ENCODE results near the gene YES1.

DNA sequence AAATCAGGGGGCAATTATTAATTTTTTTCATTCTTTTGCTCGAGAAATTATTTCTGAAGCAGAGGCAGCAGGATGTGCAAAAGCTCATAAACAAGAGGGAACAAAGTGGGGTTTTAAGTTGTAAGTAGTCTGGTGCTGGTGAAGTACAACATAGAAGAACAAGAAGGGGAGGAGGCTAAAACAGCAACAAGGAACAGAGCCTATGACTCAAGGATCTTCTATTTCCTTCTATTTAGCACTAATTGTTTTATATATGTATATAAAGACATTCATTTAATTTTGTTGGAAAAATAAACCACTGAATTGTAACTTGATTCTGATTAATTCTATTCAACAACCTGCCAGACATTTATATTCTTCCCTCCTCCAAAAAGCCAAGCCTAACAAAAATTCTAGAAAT lies 35.0 kb downstream of the YES1 start:
- TF ChIP-seq, protein P1, sequence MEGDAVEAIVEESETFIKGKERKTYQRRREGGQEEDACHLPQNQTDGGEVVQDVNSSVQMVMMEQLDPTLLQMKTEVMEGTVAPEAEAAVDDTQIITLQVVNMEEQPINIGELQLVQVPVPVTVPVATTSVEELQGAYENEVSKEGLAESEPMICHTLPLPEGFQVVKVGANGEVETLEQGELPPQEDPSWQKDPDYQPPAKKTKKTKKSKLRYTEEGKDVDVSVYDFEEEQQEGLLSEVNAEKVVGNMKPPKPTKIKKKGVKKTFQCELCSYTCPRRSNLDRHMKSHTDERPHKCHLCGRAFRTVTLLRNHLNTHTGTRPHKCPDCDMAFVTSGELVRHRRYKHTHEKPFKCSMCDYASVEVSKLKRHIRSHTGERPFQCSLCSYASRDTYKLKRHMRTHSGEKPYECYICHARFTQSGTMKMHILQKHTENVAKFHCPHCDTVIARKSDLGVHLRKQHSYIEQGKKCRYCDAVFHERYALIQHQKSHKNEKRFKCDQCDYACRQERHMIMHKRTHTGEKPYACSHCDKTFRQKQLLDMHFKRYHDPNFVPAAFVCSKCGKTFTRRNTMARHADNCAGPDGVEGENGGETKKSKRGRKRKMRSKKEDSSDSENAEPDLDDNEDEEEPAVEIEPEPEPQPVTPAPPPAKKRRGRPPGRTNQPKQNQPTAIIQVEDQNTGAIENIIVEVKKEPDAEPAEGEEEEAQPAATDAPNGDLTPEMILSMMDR (IDR thresholded peaks at IDR 0.05), result no peak
- no peak for TF ChIP-seq POLR2A (IDR thresholded peaks at IDR 0.05)
- TF ChIP-seq POLR2AphosphoS5 (IDR thresholded peaks at IDR 0.05), result no peak
- no peak for TF ChIP-seq EP300 (IDR thresholded peaks at IDR 0.05; ENCODE audit: low read depth)

Data from transverse colon (tissue), 4 donors.